DMS153 (cell line): ENCODE data around the gene CTDSP1.

Experiments
- DNase-seq: peaks from one replicate; lab custom pipeline; 2025; lab: John Stamatoyannopoulos, UW

Gene CTDSP1

DNA sequence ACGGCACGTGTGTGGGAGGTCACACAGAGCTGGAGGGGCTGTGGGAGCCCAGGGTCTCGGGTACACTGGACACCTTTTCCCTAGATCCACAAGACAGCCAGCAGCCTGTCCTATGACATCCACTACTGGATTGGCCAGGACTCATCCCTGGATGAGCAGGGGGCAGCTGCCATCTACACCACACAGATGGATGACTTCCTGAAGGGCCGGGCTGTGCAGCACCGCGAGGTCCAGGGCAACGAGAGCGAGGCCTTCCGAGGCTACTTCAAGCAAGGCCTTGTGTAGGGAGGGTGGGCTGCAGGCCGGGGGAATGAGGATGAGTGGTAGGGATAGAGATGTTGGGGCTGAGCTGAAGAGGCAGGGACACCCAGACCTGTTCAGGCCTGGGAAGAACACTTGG, 25.9 kb downstream of the CTDSP1 start:
- no peak for DNase-seq

DNA sequence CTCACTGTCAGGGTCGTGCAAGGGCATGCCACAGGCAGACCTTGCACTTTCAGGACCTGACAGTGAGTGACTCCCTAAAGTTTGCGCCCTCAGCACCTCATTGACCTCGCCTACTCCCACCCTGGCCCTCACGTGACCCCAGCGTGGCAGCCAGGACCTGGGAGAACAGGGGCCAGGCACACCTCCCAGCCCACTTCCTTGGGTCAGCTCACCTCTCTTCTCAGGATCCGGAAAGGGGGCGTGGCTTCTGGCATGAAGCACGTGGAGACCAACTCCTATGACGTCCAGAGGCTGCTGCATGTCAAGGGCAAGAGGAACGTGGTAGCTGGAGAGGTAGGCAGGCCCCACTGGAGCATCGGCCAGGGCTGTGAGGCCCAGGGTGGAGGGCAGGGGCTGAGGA, 28.1 kb downstream of the CTDSP1 start:
- no peak for DNase-seq

DNA sequence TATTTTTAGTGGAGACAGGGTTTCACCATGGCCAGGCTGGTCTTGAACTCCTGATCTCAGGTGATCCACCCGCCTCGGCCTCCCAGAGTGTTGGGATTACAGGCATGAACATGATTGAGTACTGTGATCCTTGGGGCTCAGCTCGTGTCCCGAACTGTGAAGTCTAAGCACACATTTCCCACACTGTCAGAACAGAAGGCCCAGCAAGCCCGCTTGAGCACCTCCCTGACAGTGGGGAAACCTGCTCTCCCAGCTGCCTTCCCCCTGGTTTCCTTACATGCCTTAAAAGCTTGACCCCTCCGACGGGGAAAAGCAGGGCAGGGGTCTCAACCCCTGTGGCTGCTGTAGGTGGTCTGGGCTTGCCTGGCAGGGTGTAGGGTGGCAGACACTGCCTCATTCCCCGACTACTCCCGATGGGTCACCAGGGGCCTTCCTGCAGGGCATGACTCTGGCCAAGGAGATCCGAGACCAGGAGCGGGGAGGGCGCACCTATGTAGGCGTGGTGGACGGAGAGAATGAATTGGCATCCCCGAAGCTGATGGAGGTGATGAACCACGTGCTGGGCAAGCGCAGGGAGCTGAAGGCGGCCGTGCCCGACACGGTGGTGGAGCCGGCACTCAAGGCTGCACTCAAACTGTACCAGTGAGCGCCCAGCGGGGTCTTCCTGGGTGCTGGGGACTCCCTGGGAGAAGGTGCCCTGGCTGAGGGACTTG, 29.3 kb downstream of the CTDSP1 start:
- no peak for DNase-seq

DNA sequence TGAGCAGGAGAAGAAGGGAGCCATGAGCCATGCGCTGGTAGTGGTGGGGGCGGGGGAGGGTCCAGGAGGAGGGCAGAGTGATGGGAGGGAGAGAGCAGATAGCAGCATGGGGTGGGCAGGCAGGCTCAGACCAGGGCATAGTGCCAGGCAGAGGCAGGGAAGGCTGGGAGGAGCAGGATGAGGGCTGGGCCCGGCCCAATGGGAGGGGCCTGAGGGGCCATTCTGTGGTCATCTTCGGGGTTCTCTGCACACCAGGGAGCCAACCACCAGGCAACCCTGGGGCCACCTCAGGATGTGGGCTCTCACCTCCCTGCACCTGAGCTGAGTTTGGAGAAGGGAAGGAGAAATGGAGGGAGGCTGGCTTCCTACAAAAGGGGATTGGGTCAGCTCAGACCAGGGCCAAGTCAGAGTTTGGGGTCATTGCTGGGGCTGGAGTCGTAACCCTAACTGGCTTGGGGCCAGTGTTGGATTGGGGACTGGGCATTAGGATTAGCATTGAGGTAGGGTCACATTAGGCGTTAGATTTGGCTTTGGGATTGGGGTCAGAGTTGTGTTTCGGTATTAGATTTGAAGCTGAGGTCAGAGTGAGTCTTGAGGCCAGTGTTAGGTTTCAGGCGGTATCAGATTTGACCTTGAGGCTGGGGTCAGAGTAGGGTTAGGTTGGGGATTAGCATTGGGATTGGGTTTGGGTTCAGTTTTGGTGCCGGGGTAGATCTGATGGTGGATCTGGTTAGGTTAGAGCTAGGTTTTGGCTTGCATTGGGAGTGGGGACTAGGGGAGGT, 30.4 kb downstream of the CTDSP1 start:
- no peak for DNase-seq

DNA sequence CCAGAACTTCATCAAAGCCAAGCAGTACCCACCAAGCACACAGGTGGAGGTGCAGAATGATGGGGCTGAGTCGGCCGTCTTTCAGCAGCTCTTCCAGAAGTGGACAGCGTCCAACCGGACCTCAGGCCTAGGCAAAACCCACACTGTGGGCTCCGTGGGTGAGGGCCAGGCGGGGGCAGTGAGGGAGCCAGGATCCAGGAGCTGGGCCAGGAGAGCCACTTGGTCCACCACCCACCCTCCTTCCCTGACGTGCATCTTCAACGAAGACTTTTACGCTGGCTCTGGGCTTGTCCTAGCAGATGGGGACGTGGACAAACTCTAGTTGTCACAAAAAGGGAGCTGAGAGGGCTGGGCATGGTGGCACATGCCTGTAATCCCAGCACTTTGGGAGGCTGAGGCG, 31.1 kb downstream of the CTDSP1 start:
- no peak for DNase-seq

DNA sequence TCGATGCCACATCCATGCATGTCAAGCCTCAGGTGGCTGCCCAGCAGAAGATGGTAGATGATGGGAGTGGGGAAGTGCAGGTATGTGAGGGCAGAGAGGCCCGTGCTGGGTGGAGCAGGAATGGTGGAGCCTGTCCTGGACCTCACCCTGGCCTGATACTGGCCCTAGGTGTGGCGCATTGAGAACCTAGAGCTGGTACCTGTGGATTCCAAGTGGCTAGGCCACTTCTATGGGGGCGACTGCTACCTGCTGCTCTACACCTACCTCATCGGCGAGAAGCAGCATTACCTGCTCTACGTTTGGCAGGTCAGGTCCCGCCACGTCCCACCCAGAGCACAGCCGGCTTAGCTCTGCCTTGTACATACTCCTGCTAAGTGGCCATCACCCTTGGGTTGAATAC, 32.2 kb downstream of the CTDSP1 start:
- DNase-seq = no peak

DNA sequence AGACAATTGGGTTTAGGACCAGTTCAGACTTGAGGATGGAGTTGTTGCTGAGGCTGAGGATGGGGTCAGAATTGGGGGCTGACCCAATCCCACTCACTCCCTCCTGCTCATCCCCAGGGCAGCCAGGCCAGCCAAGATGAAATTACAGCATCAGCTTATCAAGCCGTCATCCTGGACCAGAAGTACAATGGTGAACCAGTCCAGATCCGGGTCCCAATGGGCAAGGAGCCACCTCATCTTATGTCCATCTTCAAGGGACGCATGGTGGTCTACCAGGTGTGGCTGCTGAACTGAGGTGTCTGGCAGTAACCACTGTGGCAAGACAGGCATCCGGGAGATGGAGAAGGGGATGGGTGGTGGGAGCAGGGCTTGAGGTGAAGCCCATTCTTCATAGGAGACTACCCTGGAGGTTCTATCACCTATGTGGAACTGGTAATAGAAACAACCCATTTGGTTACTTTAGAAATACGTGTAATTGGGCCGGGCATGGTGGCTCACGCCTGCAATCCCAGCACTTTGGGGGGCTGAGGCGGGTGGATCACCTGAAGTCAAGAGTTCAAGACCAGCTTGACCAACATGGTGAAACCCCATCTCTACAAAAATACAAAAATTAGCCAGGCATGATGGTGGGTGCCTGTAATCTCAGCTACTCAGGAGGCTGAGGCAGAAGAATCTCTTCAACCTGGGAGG, 33.2 kb downstream of the CTDSP1 start:
- no peak for DNase-seq

DNA sequence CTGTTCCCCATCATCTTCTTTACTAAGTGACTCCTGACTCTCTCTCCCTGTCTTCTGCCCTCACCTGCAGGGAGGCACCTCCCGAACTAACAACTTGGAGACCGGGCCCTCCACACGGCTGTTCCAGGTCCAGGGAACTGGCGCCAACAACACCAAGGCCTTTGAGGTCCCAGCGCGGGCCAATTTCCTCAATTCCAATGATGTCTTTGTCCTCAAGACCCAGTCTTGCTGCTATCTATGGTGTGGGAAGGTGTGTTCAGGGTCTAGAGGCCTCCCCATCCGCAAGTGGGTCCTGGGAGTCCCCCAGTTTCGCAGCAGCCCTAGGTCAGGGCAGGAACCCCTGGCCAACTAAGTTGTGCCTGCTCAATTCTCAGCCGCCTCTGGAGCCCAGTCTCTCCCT, 34.8 kb downstream of the CTDSP1 start:
- no peak for DNase-seq

DNA sequence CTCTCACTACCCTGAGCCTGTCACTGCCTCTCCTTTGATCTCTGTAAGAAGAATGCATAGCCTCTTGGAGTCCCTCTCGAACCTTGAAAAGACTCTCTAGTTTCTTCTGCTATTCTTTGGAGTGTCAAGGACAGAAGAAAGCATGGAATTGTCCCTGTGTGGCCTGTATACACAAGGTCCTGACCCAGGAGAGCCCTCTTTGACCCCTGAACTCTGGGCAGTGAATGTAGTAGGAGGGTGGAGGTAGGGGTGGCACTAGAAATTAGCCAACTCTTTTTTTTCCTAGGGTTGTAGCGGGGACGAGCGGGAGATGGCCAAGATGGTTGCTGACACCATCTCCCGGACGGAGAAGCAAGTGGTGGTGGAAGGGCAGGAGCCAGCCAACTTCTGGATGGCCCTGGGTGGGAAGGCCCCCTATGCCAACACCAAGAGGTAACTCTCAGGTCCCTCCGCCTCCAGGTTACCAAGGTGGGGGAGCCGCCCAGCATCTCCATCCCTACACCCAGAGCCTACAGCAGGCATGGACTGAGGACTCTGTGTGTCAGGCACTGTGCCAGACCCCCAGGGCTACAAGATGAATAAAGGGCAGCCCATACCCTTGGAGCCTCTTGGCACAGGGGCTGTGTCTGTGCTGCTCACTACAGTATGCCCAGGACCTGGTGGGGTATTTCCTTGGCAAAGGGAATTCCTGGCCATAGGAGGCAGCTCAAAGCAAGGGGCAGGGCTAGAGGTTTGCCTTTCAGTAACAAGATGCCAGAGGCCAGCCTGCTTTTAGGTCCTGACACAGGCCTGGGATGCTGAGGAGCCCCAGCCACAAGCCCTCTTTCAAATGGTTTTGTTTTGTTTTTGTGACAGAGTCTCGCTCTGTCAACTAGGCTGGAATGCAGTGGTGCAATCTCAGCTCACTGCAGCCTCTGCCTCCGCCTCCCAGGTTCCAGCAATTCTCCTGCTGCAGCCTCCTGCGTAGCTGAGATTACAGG, 35.6 kb downstream of the CTDSP1 start:
- no peak for DNase-seq

DNA sequence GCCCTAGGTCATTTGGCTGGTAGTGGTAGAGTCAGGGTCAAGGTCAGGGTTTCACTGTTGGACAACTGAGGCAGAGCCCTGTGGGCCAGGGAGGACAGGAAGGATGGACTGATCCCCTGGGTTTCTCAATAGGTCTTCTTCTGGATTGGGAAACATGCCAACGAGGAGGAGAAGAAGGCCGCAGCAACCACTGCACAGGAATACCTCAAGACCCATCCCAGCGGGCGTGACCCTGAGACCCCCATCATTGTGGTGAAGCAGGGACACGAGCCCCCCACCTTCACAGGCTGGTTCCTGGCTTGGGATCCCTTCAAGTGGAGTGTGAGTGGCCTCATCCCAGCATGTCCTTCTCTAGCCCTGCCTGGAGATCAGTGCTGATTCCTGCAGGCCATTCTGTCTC, 37.3 kb downstream of the CTDSP1 start:
- DNase-seq = no peak

DNA sequence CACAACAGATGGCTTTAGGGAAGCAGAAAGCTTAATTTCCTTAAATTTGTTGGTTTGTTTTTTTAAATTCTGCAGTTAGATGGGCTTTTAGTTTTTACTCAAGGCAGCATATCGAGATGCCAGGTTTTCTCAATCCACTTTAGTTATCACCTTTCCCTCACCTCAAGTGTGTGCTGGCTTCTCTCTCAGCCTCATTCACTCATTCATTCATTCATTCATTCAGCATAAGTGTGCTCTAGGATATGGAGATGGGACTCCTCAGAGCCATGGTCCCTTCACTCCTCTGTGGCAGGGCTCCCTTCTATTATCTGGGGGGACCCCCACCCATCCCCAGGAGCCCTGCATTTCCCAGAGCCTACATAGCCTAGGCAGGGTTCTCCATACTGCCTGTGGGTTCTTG, 38.3 kb downstream of the CTDSP1 start:
- DNase-seq = no peak

DNA sequence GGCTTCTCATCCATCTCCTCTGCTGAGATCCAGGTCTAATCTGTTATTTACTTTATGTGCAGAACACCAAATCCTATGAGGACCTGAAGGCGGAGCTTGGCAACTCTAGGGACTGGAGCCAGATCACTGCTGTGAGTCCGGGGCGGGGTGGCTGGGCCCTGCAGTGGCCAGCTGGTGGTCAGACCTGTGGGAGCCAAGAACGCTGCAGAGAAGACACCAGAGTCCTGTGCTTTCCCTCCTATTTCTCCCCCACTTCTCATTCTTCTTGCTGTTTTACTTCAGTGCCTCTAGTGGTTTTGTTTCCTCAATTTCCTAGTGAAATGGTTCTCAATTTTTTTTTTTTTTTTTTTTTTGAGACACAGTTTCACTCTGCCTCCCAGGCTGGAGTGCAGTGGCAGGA, 38.9 kb downstream of the CTDSP1 start:
- DNase-seq = no peak

DNA sequence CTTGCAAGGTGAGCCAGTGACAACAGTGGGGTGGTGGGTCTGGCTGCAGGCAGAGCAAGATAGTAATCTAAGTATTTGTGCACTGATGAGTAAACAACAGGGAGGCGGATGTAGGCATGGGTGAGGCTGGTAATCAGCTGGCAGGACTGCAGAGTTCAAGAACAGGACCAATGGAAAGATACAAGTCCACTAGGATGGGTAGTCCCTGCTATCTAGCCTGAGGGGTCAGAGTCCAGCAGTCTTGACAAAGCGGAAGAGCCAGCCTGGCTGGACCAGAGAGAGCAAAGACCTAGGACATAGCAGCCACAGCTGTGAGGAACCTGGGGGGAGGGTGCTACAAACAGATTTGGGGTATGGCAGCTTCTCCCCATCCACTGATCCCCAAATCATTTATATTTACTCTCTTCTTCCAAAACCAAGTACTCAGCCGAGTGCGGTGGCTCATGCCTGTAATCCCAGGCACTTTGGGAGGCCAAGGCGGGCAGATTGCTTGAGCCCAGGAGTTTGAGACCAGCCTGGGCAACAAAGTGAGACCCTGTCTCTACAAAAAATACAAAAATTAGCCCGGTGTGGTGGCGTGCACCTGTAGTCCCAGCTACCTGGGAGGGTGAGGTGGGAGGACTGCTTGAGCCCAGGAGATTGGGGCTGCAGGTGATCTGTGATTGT, 45.2 kb downstream of the CTDSP1 start:
- no peak for DNase-seq

DNA sequence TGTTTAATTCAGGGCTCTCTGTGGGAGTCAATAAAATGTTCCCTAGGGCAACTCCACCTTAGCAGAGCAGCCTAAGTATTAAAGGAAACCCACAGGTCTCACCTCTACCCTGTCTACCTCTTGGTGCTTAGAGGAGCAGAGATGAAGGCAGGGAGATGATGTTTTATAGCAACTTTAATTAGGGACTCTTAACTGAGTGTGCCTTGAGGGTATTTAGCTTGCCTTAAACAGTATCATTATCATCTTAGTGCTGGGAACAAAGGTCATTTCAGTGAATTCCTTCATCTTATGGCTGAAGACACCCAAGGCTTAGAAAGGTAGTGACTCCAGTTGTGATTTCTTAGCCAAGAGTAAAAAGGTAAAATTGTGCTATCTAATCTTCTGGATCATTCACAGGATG, 45.9 kb downstream of the CTDSP1 start:
- no peak for DNase-seq

DNA sequence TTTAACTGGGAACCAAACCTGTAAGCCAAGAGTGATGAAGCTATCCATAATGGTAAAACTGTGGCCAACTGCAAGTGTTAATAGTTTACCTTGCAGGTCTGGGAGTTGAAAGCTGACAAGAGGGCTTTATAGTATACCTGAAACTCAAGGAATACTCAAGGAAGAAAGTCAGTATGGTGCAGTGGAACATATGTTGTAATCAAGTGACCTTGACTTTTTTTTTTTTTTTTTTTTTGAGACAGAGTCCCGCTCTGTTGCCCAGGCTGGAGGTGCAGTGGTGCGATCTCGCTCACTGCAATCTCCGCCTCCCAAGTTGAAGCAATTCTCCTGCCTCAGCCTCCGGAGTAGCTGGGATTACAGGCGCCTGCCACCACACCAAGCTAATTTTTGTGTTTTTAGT, 46.9 kb downstream of the CTDSP1 start:
- DNase-seq = no peak

DNA sequence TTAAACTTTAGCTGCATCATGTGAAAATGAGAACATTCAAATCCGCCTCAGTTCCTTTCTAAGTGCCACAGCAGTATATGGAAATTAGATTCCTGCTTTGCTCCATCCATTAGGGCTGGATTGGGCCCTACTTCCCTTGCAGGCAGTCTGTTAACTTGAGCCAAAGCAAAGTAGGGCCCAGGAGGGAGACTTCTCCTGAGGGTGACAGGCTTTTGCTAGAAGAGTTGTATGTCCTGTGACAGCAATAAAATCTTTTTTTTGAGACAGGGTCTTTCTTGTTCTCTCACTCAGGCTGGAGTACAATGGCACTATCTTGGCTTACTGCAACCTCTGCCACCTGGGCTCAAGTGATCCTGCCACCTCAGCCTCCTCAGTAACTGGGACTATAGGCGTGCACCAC, 47.4 kb downstream of the CTDSP1 start:
- DNase-seq = no peak

DNA sequence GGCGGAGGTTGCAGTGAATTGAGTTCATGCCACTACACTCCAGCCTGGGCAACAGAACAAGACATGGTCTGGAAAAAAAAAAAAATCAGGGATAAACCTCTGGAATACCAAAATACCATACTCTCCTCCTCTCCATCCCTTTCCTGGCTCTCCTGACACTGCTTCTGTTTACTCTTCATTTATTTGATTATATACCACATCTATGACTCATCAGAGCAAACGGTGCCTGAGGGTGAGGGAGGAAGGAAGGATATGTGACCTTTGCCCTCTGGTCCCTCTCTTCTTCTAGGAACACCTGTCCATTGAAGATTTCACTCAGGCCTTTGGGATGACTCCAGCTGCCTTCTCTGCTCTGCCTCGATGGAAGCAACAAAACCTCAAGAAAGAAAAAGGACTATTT, 49.3 kb downstream of the CTDSP1 start:
- DNase-seq = peak; percentile 19

DNA sequence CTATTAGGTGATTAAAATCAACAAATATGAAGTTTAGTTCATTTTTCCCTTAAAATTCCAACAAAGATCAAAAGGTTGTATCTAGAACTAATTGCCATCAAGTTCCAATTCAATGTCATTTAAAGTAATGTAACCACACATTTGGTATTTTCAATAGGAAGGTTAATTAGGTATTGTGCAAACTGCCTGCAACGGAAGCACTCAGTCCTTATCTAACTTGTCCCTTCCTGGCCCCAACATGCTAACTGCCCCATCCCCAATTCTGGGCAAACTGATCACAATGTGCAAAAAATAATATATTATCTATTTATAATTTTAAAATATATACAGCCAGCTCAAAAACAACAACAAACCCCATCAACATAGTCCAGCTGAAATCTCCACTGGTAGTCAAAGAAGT, 52.4 kb downstream of the CTDSP1 start:
- DNase-seq = no peak
